GM12872 (cell line): ENCODE data around the gene ADSL.

Experiments used
- TF ChIP-seq, protein P1 (sequence below): IDR thresholded peaks from 3 replicates; pipeline ENCODE4 v1.5.1; 2011; ENCODE audit warnings: low read depth, mild to moderate bottlenecking, low read length, moderate library complexity; ENCODE audit not compliant: insufficient read depth

Gene ADSL

DNA sequence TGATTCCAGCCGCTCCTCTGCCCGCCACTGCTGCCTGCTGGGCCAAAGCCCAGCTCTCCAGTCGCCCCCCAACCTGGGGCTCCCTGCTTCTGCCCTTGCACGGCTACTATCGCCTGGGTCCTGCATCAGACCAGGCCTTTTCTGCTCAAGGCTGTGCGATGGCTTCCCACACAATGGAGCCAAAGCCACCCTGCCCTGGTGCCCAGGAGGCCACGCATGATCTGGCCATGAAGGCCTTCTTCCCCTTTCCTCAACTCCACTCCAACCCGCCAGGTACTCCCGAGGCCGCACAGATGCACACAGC lies 69.9 kb downstream of the ADSL start:
- TF ChIP-seq, protein P1, sequence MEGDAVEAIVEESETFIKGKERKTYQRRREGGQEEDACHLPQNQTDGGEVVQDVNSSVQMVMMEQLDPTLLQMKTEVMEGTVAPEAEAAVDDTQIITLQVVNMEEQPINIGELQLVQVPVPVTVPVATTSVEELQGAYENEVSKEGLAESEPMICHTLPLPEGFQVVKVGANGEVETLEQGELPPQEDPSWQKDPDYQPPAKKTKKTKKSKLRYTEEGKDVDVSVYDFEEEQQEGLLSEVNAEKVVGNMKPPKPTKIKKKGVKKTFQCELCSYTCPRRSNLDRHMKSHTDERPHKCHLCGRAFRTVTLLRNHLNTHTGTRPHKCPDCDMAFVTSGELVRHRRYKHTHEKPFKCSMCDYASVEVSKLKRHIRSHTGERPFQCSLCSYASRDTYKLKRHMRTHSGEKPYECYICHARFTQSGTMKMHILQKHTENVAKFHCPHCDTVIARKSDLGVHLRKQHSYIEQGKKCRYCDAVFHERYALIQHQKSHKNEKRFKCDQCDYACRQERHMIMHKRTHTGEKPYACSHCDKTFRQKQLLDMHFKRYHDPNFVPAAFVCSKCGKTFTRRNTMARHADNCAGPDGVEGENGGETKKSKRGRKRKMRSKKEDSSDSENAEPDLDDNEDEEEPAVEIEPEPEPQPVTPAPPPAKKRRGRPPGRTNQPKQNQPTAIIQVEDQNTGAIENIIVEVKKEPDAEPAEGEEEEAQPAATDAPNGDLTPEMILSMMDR = no peak

DNA sequence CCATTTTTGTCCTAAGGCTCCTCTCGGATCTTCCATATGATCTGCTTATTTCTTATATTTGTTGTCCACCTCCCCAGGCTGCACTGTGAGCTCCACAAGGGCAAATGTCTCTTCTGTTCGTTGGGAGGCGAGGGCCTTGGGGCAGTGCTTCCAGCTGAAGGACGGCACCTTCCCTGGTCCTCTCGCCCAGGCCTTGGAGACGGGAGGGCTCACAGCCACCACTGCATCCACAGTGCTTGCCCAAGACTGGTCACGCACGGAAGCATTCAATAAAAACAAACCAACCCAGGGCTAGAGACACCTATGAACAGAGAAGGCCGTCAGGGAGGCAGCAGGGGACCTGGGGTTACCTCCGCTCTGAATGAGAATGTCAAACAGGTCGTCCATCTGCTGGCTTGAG lies 70.3 kb downstream of the ADSL start:
- TF ChIP-seq, protein P1 = no peak

DNA sequence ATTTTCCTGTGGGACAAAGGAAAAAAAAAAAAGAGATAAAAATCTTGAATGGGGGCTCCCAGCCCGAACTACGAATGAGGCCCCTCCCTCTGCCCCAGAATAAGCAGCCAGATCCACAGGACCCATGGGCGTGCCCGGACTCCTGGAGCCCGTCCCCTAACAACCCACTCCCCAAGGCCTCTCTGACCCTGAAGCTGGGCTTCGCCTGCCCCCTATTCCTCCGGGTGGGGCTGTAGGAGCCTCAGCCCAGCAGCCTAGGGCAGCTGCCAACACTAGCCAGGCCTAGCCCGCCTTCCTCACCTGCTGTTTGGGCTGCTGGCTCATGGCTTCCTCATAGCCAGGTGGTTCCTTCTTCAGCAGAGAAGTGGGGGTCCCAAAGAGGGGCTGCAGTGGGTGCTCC lies 70.7 kb downstream of the ADSL start:
- TF ChIP-seq, protein P1 = no peak

DNA sequence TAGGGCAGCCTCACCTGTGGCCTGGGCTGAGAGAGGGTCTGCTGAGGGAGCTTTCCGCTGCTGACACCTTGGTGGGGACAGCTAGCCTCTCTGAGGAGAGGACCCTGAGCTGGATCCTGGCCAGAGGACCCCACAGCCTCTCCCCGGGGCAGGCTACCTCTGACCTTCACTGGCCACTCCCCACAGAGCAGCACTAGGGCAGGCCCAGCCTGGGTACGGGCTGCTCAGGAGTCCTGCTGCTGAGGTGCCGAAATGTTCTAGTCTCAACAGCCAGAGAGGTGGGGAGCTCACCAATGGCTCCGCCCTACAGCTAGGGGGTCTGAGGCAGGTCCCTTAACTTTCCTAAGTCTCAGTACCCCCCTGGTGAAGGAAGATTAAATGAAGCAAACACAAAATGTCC lies 71.6 kb downstream of the ADSL start:
- TF ChIP-seq, protein P1 = no peak

DNA sequence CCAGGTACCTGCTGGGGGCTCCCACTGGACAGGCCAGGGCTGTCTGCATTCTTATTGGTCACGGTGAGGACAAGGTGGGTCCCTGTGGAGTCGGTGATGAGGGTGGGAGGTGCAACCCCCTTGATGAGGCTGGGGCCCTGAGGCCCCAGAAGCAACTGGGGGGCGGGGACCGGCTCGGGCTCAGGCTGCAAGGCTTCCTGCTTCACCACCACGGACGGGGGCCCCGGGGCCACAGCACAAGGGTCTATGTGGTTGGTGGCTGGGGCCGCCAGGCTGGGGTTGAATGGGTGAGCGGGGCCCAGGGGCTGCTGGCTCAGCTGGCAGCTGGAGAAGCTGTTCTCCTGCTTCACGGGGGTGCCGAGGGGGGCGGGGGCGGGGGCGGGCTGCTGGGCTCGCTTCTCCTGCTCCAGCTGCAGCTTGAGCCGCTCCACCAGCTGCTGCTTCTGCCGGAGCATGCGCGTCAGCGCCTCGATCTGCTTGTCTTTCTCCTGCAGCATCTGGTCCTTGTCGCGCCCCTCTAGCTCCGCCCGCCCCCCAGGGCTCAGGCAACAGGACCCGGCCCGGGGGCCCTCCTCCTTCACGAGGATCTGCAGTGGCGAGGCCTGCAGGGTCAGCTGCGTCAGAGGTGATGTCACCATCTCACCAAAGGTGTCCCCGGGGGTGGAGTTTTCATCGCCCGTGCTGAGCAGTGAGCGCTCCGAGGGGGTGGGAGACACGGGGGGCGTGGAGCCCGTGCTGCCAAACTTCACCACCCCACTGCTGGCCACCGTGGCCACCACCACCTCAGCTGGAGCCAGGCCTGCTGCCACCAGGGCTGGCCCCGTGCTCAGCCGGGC lies 72.3 kb downstream of the ADSL start:
- TF ChIP-seq, protein P1 = no peak

DNA sequence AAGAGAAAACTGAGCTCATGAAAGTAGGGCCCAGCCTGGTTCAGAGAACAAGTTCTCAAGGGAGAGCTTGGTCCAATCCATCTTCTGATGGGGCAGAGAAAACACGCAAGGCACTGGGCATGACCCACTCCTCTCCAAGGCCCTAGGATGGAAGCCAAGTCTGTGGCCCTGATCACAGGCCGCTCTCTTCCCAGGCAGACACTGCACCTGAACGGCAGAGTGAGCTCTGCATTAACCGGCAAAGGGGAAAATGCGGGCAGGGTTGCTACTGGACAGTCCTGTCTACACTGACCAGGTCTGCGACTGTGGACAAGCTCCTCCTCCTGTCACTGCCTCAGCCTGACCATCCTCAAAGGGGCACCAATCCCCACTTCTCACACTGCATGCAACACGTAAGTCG lies 73.4 kb downstream of the ADSL start:
- TF ChIP-seq, protein P1 = no peak

DNA sequence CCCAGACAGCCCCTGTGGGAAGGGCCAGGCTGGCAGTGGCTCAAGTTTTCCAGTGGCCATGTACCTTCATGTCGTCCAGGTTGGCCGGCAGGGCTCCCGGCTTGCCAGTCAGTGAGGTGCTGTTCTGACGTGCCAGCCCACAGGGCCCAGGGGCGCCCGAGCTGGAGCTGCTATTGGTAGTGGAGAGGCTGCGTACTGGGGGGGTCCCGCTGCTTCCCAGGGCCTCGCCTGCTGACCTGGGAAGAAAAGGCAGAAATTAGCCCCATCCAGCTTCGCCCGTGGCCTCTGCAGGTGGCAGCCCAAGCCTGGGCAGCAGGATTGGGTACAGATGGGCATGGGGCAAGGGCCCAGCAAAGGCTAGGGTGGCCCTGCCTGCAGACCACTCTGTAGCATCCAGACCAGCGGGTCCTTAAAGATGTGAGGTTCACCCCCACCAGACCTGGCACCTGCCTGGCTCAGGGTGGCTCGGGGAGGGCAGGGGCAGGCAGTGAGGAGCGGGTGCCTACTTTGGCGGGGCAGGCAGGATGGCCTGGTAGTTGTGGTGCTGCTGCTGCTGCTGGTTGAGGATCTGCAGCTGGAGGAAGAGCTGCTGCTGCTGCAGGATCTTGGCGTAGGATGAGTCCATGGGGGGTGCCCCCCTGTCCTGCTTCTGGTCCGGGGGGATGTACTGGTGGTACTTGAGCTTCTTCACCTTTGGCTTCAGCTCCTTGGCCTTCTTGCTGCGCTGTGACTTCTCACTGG lies 74.2 kb downstream of the ADSL start:
- TF ChIP-seq, protein P1 = no peak
